GM18873 (cell line): Measurements from ENCODE around the gene CTDSPL2.
"Not testable (repeated sequence)": the region's sequence is repeated elsewhere in the genome, so short reads cannot be mapped to it uniquely, and the experiment has no call there.

Source experiments
- ATAC-seq: cut with Tn5 transposase; IDR thresholded peaks from one replicate; pipeline ENCODE4 v1.9.1; 2021; ENCODE audit warnings: mild to moderate bottlenecking, moderate library complexity, moderate number of reproducible peaks; ENCODE audit not compliant: unreplicated experiment, low FRiP score

The CTDSPL2 gene

GRCh38 chr15:44426975-44427755, at the start of gene CTDSPL2:
Gene CTDSPL2 (plus strand): TSS chr15:44427629. CDS start chr15:44459015, 31,386 bp downstream.
- ATAC-seq = peak; percentile 89

GRCh38 chr15:44381236-44381635, 46.2 kb upstream of the CTDSPL2 start:
- no peak for ATAC-seq

DNA sequence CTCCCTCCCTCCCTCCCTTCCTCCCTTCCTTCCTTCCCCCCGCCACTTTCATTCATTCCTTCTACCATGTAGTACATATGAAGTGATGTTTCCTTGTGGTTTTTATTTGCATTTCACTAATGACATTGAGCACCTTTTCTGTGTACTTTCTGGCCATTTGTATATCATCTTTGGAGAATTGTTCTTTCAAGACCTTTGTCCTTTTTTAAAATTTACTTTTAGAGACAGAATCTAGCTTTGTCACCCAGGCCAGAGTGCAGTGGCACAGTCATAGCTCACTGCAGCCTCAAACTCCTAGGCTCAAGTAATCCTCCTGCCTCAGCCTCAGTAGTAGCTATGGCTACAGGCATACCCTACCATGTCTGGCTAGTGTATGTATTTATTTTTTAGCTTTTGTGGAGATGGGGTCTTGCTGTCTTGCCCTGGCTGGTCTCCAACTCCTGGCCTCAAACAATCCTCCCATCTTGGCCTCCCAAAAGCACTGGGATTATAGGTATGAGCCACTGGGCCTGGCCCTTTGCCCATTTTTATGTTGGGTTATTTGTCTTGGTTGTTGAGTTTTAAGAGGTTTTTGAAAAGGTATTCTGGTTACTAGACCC, 42.0 kb upstream of the CTDSPL2 start:
- no peak for ATAC-seq

DNA sequence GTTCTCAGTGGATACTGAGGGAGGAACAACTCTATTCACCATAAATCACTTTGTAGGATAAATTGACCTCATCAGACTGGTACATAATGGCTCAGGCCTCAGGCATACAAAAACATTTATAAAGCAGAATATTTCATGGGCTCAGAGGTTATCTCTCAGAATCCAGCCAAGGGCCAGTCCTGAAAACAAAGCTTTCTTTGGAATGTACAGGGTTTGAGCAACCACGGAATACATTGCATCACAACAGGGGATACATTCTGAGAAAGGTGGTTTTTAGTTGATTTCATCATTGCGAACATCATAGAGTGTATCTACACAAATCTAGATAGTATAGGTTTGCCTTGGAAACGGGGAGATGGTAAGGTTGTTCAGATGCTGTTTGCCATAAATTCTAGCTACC, 33.4 kb upstream of the CTDSPL2 start:
- no peak for ATAC-seq

DNA sequence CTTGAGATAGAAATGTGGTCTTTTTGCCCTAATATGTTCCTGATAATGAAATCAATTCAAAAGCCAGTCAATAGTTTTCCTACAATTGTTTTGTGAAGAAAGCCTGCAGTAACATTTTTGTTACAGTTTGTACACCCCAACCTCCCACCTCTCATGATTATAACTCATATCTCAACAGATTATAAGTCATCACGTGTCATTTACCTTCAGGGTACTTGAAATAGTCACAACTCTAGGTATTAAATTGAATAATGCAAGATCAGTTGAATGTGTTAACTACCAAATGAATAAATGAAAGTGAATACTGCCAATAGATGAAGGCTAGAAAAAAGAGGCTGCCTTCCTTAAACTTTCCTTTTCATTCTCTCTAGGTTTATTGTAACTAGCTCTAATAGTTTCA, 32.9 kb upstream of the CTDSPL2 start:
- ATAC-seq = no peak

- ATAC-seq = no peak
These were observed 29.6 kb upstream of the CTDSPL2 start for GRCh38 chr15:44397869-44398268.

- ATAC-seq = no peak
These were observed 13.4 kb upstream of the CTDSPL2 start for GRCh38 chr15:44414001-44414400.

DNA sequence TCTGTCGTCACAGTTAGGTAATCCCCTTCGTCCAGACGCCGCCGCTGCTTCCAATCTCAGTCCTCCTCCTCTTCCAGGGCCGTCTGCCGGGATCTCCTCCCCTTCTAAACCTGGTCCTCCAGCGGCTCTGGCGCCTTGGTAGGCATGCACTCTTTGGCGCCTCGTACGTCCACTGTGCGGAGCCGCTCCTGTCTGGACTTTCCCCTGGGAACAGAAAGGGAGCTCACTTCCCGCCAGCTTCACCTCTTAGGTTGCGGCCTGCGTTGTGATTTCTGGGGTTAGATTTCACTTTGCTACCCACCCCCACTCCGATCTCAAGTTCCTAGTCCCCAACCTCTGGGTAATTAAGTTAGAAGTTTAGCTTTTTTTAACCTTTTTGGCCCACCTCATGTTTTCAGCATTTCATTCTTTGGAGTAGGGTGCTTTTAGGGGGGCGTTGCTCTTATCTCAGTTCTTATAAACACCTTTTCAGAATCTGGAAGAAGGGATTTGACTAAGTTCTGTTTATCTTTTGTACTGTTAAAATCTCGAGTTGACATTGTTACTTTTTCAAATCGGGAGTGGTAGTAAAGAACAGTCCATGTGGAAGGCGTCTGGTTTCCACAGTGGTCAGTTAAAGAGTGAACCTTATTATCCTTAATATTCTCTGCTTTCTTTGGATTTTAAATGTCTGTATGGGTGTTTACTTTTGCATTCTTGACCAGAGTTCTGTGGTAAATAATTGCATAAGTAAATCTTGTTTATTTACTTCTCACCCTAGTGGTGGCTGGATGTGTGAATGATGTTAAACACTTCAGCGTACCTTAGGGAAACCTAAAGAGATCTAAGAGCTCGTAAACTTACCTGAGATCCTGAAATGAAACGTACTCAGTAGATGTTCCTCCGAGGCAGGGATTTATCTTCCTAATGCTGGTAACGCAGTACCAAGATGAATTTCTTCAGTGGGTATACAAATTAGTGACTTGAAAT, 611 bp downstream of the CTDSPL2 start:
- peak; percentile 8 for ATAC-seq

- ATAC-seq = no peak
These were observed 8.7 kb downstream of the CTDSPL2 start for GRCh38 chr15:44435893-44436667.

DNA sequence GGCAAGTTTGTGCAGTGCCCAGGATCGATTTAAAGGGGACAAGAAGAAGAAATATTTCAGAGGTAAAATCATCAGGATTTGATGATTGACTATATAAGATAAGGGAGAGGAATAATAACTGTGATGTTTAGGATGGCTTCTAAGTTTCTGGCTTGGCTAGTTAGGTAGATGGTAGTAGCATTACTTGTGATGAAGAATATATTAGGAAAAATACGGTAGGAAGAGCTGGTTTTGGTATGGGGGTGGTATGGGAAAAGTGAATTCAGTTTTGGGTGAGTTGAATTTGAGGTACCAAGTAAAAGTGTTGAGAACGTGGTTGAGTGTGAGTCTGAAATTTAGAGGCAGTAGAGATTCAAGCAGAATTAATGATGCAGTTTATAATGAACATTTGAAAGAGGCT, 11.0 kb downstream of the CTDSPL2 start:
- ATAC-seq = no peak

DNA sequence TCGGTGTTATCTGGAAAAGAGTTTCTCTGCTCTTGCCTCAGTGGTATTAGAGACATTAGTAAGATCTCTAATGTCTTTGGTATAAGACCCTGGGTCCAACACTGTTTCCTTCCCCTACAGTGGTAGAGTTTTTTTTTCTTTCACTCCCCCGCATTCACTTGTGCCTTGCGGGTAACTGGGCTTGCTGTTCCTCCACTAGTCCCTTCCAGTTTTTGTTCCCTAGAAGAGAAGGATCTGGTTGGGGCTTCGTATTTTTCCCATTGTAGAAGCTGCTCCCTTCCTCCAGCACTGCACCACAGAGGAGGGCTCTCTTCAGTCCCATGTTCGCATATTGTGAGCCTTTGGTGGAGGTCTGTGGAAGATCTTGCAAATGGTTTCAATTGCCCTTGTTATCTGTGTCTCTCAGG, 13.7 kb downstream of the CTDSPL2 start:
- ATAC-seq = no peak

GRCh38 chr15:44443515-44443914, 16.1 kb downstream of the CTDSPL2 start:
- ATAC-seq = no peak

- no peak for ATAC-seq
These were observed 20.4 kb downstream of the CTDSPL2 start for GRCh38 chr15:44447772-44448376.

GRCh38 chr15:44450172-44450571, 22.7 kb downstream of the CTDSPL2 start:
- ATAC-seq = no peak

GRCh38 chr15:44453578-44454283, 26.3 kb downstream of the CTDSPL2 start:
- not testable (repeated sequence) for ATAC-seq

DNA sequence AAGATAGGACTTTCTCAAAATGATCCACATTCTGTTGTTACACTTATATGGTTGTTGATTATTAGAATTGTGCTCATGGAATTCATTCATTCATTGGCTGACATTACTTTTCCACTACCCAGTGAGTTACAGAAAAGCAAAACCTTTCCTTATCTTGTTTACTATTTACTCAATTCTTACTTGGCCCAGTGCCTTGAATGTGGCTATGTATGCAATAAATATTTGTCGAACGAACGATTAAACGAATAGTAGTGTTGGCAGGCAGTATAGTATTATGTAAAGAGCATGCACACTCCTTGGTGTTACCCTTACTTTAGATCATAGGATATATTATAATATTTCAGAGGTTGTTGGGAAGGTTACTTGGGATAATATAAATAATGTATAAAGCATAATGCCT, 31.0 kb downstream of the CTDSPL2 start:
- no peak for ATAC-seq

DNA sequence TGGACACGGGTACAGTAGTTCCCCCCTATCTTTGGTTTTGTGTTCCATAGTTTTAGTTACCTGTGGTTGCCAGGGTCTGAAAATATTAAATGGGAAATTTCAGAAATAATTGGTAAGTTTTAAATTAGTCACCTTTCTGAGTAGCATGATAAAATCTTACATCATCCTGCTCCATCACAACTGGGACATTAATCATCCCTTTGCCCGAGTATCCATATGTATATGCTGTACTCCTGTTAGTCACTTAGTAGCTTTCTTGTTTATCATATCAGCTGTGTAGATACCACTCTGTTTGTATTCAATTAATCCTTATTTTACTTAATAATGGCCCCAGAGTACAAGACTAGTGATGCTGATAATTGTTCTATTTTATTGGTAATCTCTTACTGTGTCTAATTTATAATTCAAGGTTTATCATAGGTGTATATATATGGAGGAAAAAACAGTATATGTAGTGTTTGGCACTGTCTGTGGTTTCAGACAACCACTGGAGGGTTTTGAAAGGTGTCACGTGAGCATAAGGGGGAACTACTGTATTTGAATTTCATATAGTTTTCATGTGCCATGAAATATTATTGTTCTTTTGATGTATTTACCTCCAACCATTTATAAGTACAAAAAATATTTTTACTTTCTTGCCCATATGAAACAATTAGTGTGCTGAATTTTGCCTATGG, 41.4 kb downstream of the CTDSPL2 start:
- no peak for ATAC-seq

DNA sequence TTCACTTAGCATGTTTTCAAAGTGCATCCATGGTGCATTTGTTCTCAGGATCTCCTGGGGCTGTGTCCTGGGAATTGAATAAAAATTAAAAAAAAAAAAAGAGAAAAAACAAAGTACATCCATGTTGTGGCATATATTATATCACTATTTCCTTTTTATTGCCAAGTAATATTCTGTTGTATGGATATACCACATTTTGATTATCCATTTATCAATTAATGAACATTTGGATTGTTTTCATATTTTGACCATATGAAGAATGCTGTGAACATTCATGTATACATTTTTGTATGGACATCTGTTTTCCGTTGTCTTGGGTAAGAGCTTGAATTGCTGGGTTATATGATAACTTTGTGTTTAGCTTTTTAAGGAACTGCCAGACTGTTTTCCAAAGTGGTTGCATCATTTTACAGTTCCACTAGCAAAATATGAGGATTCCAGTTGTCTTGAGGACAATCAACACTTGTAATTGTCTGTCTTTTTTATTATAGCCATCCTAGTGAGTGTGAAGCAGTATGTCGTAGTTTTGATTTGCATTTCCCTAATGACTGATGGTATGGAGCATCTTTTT, 44.5 kb downstream of the CTDSPL2 start:
- no peak for ATAC-seq
